Esophagus squamous epithelium (tissue), 5 donors: ENCODE results near the gene TFF2. TPM values are rescaled to one million over a fixed set of nuclear protein-coding genes. Genes with fewer than 3 reads are reported as not detected.

Source experiments
- DNase-seq: peaks from one replicate; lab custom pipeline; 2025; lab: John Stamatoyannopoulos, UW
- H3K27ac ChIP-seq, 4 donors: fragments of 200-600 bp; sonication (generic); one replicate each; pipeline ENCODE4 v1.5.1; 2016 to 2019; ENCODE audit warnings: mild to moderate bottlenecking in 1 of 4
- H3K27me3 ChIP-seq, 4 donors: fragments of 200-600 bp; sonication (generic); 1 replicate in 3 of 4; 2 replicates in 1 of 4; pipeline versions ENCODE4 v1.5.1 to v1.6.0; 2017 to 2021; ENCODE audit warnings: antibody characterized with exemption in 1 of 4
- H3K36me3 ChIP-seq, 3 donors: fragments of 200-600 bp; sonication (generic); one replicate each; pipeline ENCODE4 v1.5.1; 2016 to 2019
- H3K4me1 ChIP-seq, 3 donors: fragments of 200-600 bp; sonication (generic); one replicate each; pipeline ENCODE4 v1.5.1; 2017 to 2019
- H3K4me3 ChIP-seq, 4 donors: fragments of 200-600 bp; sonication (generic); 1 replicate in 3 of 4; 2 replicates in 1 of 4; pipeline ENCODE4 v1.5.1; 2016 to 2019; ENCODE audit warnings: mild to moderate bottlenecking in 2 of 4, moderate library complexity in 1 of 4
- H3K9me3 ChIP-seq, 3 donors: fragments of 200-600 bp; sonication (generic); one replicate each; pipeline ENCODE4 v1.5.1; 2016 to 2019
- CTCF ChIP-seq, 6 experiments: fragments of 450-650 bp in 4 of 6; fragments of 200-600 bp in 2 of 6; sonication (generic) in 2 of 6; IDR thresholded peaks; one replicate each; pipeline ENCODE4 v1.5.1; 2016 to 2019; ENCODE audit warnings: antibody characterized with exemption in 6 of 6, mild to moderate bottlenecking in 4 of 6, moderate library complexity in 4 of 6
- POLR2A ChIP-seq, 4 donors: fragments of 450-650 bp; IDR thresholded peaks; one replicate each; pipeline ENCODE4 v1.6.1; 2017; ENCODE audit warnings: antibody characterized with exemption in 4 of 4, mild to moderate bottlenecking in 4 of 4, moderate library complexity in 3 of 4
- WGBS, 2 donors: methylation state at CpG; one replicate each; pipeline ENCODE4 v1.1.5; 2018; 5-methylcytosine and 5-hydroxymethylcytosine counted together
- intact Hi-C: fragments of 100-400 bp; cut with DNase I; formaldehyde crosslinking; loops from one replicate; pipeline ENCODE4 v1.15.0; 2022
- total RNA-seq, 4 donors: library from RNA; depleted of rRNA; stranded (reverse); fragments of >200 nt; gene quantifications; one replicate each; pipeline ENCODE4 v1.1.0, GENCODE V29; 2016
- donor health status: DM: yes; HTN: yes; CAD: no.

TFF2 gene
- total RNA-seq, 4 donors from 2014 or later = 1.7 TPM; not detected in 3

DNA sequence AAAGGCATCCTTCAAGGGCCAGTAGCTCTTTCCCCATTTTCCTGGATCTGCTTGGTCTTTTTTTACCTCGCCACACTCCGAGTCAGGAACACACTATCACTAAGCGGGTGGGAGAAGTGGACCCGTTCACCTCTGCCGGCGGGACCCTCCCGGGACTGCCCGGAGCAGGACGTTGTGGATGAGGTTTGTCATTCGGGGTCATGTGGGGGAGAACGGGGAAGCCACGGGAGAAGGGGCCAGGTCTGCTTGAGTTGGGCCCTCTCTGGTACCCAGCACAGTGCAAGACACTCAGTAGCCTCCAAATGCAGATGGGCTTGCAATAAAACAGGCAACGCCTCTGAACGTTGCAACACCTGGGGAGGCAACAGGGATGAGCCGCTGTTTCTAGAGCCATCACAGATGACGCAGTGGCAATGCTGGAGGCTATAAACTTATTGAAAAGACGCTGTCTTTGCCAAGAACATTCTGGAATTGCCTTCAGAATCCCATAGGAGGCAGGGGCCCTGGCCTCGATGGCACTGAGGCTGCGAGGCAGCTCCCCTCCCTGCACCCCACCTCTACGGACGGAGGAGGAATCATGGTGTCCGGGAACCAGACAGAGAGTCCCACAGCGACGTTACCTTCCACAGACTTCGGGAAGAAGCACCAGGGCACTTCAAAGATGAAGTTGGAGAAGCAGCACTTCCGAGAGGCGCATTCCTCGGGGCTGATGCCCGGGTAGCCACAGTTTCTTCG is 3.8 kb downstream of the TFF2 start:
- no peak overlapping the region for H3K27ac ChIP-seq
- DNase-seq = no peak
- 74 to 84% methylated on average over 17 to 19 of the region's 30 CpGs for WGBS, 2 donors
- no peaks in the 10 kb centered on the region for H3K36me3 ChIP-seq
- peaks cover 0 to 35% (median 0%) of the 10 kb centered on the region in 4 donors for H3K27me3 ChIP-seq
- intact Hi-C loops = no loop called here
- H3K4me1 ChIP-seq = no peaks in the 10 kb centered on the region
- no peak overlapping the region for H3K4me3 ChIP-seq
- TF ChIP-seq POLR2A (IDR thresholded peaks at IDR 0.05) (no peak), CTCF (IDR thresholded peaks at IDR 0.05) (no peak)
- no peaks in the 10 kb centered on the region for H3K9me3 ChIP-seq

- TF ChIP-seq CTCF (IDR thresholded peaks at IDR 0.05) (no peak), POLR2A (IDR thresholded peaks at IDR 0.05) (no peak)
- Histone ChIP-seq H3K27ac (no peak overlapping the region), H3K4me1 (no peaks in the 10 kb centered on the region), H3K27me3 (peaks cover 0 to 35% (median 0%) of the 10 kb centered on the region in 4 donors), H3K4me3 (no peak overlapping the region), H3K36me3 (no peaks in the 10 kb centered on the region), H3K9me3 (no peaks in the 10 kb centered on the region)
- DNase-seq = no peak
- WGBS, 2 donors = 88 to 90% methylated on average over 9 of the region's 9 CpGs
- intact Hi-C loops = no loop called here
These were observed 4.4 kb downstream of the TFF2 start for GRCh38 chr21:42346441-42346840.

DNA sequence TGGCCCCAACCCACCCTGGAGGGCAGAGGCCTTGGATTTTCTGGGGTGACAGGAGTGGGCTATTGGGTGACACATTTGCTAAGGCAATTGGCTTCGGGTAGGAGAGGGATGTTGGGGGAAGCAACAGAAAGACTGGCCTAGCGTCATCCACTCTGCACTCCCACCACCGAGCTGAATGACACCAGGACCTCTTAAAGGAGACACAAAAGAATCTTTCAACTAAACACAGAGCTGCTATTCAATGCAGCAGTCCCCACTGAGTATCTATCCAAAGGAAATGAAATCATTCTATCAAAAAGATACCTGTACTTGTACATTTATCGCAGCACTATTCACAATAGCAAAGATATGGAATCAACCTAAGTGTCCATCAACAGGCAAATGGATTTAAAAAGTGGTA is 6.2 kb downstream of the TFF2 start:
- DNase-seq = no peak
- Histone ChIP-seq H3K27ac (no peak overlapping the region), H3K4me1 (peaks cover 0 to 11% (median 0%) of the 10 kb centered on the region in 3 donors), H3K4me3 (no peak overlapping the region), H3K36me3 (no peaks in the 10 kb centered on the region), H3K27me3 (peaks cover 0 to 32% (median 0%) of the 10 kb centered on the region in 4 donors), H3K9me3 (no peaks in the 10 kb centered on the region)
- WGBS, 2 donors = 71 to 83% methylated on average over 3 to 4 of the region's 4 CpGs
- intact Hi-C loops = no loop called here
- TF ChIP-seq CTCF (IDR thresholded peaks at IDR 0.05) (no peak), POLR2A (IDR thresholded peaks at IDR 0.05) (no peak)

DNA sequence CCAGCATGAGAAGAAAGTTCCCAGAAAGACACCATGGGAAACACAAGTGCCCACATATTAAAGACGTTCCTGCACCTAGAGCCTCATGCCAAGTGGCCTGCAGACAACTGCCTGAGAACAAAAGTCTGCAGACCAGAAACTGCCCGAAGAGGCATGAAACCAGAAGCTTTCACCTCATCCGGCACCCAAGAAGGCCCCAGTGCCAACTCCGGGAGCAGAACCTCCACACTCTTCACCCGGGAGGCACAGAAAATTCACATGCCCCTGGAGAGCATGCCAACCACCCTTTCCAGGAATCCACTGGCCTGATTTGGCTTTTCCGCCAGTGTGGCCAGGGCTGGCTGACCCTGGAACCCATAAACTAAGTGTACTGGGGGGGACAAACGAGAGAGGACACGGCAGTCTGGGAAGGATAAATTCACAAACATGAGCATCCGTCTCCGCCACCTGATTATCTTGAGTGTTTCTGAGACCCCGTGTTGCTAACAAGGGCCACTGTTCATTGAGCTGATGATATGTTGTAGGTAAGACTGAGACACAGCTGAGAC is 6.8 kb downstream of the TFF2 start:
- WGBS, 2 donors = 87 to 90% methylated on average over 7 to 11 of the region's 11 CpGs
- DNase-seq = no peak
- Histone ChIP-seq H3K9me3 (no peaks in the 10 kb centered on the region), H3K4me3 (no peak overlapping the region), H3K27me3 (peaks cover 0 to 28% (median 0%) of the 10 kb centered on the region in 4 donors), H3K4me1 (peaks cover 0 to 12% (median 0%) of the 10 kb centered on the region in 3 donors), H3K27ac (no peak overlapping the region), H3K36me3 (no peaks in the 10 kb centered on the region)
- intact Hi-C loops = no loop called here
- no peak for TF ChIP-seq POLR2A (IDR thresholded peaks at IDR 0.05)
- no peak for TF ChIP-seq CTCF (IDR thresholded peaks at IDR 0.05)

DNA sequence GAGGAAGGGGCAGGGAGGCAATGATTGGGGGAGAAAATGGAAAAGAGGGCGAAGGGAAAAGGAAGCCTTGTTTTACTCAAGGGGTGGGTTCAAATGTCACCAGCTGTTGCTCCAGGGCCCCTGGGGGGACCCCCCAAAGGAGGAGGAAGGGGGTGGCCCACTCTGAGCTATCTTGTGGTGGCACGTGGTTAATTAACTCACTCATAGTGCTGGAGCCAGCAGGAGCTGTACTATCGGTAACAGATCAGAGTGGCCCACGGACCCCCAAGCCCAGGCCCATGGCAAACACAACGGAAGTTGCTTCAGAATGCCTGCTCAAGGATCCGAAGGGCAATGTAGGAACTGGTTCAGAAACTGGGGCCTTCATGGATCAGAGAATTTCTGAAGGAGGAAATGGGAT is 7.2 kb downstream of the TFF2 start:
- Histone ChIP-seq H3K4me3 (no peak overlapping the region), H3K9me3 (no peaks in the 10 kb centered on the region), H3K4me1 (peaks cover 0 to 17% (median 0%) of the 10 kb centered on the region in 3 donors), H3K27me3 (peaks cover 0 to 23% (median 0%) of the 10 kb centered on the region in 4 donors), H3K36me3 (no peaks in the 10 kb centered on the region), H3K27ac (no peak overlapping the region)
- intact Hi-C loops = no loop called here
- no peak for TF ChIP-seq CTCF (IDR thresholded peaks at IDR 0.05)
- no peak for TF ChIP-seq POLR2A (IDR thresholded peaks at IDR 0.05)
- DNase-seq = no peak
- WGBS, 2 donors = 82 to 92% methylated on average over 6 of the region's 6 CpGs
